Astrocyte of the spinal cord (primary cell): Measurements from ENCODE around the gene SMAD3.
A peak's percentile ranks its signal among the peaks of the same experiment; 100 is the strongest.

Experiments
- DNase-seq: peaks from one replicate; pipeline ENCODE4 v3.0.0; 2011; ENCODE audit warnings: low read depth, low spot score
- H3K4me3 ChIP-seq: 2 replicates; pipeline ENCODE4 v1.5.1; 2011; ENCODE audit warnings: low read depth, mild to moderate bottlenecking, low read length, moderate library complexity
- in situ Hi-C: cut with HindIII; loops from 2 replicates; pipeline ENCODE4 v1.10.0; 2017; ENCODE audit warnings: low sequenced_read_pairs
- TF ChIP-seq, protein P1 (sequence below): IDR thresholded peaks from 2 replicates; pipeline ENCODE4 v1.5.1; 2012; ENCODE audit warnings: low read depth, mild to moderate bottlenecking, low read length, inconsistent platforms

SMAD3 gene

DNA sequence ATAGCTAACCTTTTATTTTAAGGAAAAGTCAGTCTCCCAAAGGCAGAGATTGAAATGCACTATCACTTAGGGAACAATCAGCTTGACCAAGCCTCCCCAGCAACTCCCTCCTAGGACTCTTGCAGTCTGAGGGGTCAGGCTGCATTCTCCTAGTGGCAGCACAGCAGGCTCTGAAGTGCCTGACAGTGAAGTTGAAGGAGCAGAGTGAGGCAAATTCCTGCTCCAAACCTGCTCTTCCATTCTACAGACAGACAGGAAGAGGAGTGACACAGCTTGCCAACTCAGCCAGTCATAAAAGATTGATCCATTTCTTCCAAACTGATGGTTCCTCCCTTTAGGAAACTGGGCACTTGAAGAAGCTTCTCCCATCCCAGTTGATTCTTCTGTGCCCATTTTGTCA, 43.9 kb upstream of the SMAD3 start:
- DNase-seq = no peak
- TF ChIP-seq, protein P1, sequence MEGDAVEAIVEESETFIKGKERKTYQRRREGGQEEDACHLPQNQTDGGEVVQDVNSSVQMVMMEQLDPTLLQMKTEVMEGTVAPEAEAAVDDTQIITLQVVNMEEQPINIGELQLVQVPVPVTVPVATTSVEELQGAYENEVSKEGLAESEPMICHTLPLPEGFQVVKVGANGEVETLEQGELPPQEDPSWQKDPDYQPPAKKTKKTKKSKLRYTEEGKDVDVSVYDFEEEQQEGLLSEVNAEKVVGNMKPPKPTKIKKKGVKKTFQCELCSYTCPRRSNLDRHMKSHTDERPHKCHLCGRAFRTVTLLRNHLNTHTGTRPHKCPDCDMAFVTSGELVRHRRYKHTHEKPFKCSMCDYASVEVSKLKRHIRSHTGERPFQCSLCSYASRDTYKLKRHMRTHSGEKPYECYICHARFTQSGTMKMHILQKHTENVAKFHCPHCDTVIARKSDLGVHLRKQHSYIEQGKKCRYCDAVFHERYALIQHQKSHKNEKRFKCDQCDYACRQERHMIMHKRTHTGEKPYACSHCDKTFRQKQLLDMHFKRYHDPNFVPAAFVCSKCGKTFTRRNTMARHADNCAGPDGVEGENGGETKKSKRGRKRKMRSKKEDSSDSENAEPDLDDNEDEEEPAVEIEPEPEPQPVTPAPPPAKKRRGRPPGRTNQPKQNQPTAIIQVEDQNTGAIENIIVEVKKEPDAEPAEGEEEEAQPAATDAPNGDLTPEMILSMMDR = no peak
- no peak overlapping the region for H3K4me3 ChIP-seq
- in situ Hi-C loops = no loop called here

DNA sequence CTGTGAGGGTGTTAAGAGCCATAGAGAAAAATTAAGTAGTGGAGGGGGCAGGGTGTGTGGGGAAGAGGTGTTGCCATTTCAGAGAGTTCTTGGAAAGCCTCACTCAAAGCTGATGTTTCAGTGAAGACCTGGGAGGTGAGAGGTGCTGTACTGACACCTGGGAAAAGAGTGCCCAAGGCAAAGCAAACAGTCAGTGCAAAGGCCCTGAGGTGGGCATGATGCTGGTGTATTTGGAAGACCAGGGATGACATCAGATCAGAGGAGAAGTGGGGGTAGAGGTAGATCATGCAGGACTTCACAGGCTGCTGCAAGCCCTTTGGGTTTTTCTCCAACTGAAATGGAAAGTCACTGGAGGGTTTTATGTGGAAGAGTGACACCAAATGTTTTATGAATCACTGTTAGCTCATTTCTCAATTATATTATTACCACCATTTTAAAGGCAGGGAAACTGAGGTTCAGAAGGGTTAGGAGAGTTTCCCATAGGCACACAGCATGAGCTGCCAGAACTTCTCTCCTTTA, 42.8 kb upstream of the SMAD3 start:
- DNase-seq = no peak
- TF ChIP-seq, protein P1 = no peak
- H3K4me3 ChIP-seq = no peak overlapping the region
- in situ Hi-C loops = no loop called here

DNA sequence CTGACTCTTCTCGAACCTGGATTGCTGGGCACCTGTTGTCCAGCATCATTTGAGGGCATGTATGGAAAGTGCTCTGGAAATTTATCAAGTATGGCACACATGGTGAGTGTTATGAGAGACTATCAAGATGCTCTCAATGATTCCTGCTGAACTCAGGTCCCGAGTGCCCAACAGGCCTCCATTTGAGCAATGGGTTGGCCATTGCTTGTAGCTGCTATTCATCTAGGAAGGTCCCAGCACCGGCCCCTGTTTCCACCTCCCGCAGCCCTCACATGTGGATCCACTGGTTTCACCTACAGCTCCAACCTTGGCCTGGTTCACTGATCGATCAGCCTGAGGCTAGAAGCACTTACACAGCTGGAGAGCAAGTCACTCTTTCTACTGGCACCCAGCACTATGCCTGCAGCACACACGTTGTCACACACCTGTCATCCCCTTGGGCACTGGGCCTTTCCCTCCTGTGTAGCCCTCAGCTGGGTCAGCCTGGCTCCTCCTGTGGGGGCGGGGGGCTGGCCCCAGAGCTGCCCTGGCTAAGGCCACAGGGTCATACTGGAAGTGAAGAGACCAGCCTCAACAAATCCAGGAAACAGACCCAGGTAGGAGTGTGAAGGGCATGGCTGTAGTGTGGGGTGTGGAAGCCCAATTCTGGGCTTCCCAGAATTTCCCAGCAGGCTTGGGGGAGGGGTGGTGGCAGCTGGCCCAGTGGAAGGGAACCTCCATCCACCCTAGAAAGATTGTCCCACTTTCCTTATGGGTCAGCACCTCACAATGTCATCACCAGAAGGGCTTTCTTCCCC, 41.7 kb upstream of the SMAD3 start:
- in situ Hi-C loops = no loop called here
- TF ChIP-seq, protein P1 = no peak
- no peak for DNase-seq
- no peak overlapping the region for H3K4me3 ChIP-seq

DNA sequence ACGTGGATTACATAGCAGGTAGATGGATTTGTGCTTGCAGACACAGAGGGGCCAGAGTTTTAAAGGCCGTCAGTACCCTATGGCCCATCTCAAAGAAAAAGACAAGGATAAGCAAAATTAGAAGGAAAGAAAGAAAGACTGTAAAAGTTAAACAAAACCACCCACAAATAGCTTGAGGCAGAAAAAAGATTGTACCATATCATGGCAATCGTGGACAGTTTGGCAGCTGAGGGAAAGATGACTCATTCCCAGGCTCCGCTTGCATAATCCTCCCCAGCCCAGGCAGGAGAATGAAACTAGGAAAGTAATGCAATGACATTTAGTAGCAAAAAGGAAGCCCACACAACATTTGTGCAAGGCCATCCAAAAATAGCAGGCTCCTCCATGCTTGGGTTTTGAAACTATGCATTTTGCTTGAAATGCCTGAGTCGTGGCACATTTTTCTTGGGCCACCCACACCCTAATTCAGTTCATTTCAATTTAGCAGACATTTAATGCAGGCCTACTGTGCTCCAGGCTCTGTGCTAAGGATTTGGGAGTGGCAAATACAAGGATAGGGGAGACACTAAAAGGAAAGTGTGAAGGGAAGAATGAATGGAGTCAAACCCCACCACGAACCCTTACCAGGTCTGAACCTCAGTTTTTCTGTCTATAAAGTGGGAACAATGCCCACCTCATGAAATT, 40.9 kb upstream of the SMAD3 start:
- in situ Hi-C loops = no loop called here
- TF ChIP-seq, protein P1 = no peak
- no peak overlapping the region for H3K4me3 ChIP-seq
- DNase-seq = peak; percentile 95

DNA sequence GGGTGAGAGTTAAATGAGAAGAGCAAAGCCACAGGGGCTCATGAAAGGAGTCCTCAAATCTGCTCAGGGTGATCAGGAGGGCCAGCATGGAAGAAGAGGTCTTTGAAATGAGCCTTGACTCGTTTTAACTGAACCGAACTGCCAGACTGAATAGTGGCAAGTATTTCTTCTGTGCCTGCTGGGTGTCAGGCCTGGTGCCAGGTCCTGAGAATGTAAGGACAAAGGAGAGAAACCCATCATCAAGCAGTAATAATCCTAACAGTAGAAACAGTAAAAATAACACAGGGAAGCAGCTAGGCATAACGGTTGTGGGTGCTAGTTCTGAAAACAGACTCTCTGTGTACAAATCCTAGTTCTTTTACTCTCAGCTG, 40.4 kb upstream of the SMAD3 start:
- TF ChIP-seq, protein P1 = no peak
- in situ Hi-C loops = no loop called here
- H3K4me3 ChIP-seq = no peak overlapping the region
- no peak for DNase-seq

DNA sequence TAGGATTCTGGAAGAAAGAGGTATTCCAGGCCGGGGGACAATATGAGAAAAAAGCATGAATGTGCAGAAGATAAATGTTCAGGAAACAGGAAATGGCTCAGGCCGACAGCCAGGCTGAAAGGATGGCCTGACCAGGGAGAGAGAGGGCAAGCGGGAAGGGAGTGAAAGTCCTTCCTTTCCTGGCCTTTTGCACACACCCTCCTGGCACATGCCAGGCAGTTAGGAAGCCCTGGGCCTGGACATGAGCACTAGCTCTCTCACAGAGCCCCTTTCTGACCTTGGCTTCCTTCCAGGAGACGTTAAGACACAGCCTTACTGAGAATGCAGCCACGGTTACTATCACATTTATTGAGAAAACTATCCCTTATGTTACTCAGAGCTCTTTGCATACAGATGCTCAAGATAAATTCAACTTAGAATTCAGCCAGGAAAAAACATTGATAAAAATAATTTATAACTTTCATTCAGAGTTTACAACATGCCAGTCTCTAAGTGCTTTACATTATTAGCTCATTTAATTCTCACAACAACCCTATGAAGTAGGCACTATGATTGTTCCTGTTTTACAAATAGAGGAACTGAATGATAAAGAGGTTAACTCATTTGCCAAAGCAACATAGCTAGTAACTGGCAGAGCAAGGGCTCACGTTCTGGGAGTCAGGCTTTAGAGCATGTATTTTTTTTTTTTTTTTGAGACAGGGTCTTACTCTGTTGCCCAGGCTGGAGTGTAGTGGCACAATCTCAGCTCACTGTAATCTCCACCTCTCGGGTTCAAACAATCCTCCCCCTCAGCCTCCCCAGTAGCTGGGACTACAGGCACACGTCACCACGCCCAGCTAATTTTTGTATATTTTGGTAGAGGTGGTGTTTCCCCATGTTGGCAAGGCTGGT, 39.4 kb upstream of the SMAD3 start:
- no peak overlapping the region for H3K4me3 ChIP-seq
- DNase-seq = peak; percentile 60
- TF ChIP-seq, protein P1 = no peak
- in situ Hi-C loops = no loop called here
